Testis (tissue), 3 donors: ENCODE data around the gene ADCK2. TPM values are rescaled to one million over a fixed set of nuclear protein-coding genes. Genes with fewer than 3 reads are reported as not detected.
"Not testable (repeated sequence)": the region's sequence is repeated elsewhere in the genome, so short reads cannot be mapped to it uniquely, and the experiment has no call there.

Experiments used
- DNase-seq: peaks from one replicate; pipeline ENCODE4 v3.0.0-alpha.2; 2019
- H3K27ac ChIP-seq, 2 donors: fragments of 200-600 bp; sonication (generic); one replicate each; pipeline ENCODE4 v1.5.1; 2019
- H3K27me3 ChIP-seq: fragments of 200-600 bp; sonication (generic); one replicate; pipeline ENCODE4 v1.5.1; 2019
- H3K36me3 ChIP-seq: fragments of 200-600 bp; sonication (generic); one replicate; pipeline ENCODE4 v1.5.1; 2017; ENCODE audit warnings: low read depth; ENCODE audit errors: missing control alignments
- H3K4me1 ChIP-seq: fragments of 200-600 bp; sonication (generic); one replicate; pipeline ENCODE4 v1.5.1; 2019
- H3K4me3 ChIP-seq, 2 donors: fragments of 200-600 bp; sonication (generic); one replicate each; pipeline ENCODE4 v1.5.1; 2017 to 2019
- H3K9me3 ChIP-seq: fragments of 200-600 bp; sonication (generic); one replicate; pipeline ENCODE4 v1.5.1; 2017
- CTCF ChIP-seq, 3 experiments: fragments of 450-650 bp in 2 of 3; fragments of 200-600 bp in 1 of 3; sonication (generic) in 1 of 3; IDR thresholded peaks; one replicate each; pipeline ENCODE4 v1.5.1; 2016 to 2019; ENCODE audit warnings: antibody characterized with exemption in 3 of 3, mild to moderate bottlenecking in 2 of 3, moderate library complexity in 1 of 3
- POLR2A ChIP-seq: fragments of 450-650 bp; IDR thresholded peaks from one replicate; pipeline ENCODE4 v1.6.1; 2017; ENCODE audit warnings: antibody characterized with exemption, mild to moderate bottlenecking, moderate library complexity
- WGBS, 2 donors: methylation state at CpG; one replicate each; pipeline ENCODE4 v1.1.5; 2018; 5-methylcytosine and 5-hydroxymethylcytosine counted together
- intact Hi-C: fragments of 100-400 bp; cut with DNase I; formaldehyde crosslinking; loops from one replicate; pipeline ENCODE4 v1.15.1; 2023; ENCODE audit warnings: low total_unique reads
- polyA plus RNA-seq: library from polyadenylated mRNA; stranded (reverse); fragments of 350-450 nt; fragmentation: Illumina TruSeq; extraction: RNeasy Lipid Tissue Mini Kit (QIAGEN cat#74804); gene quantifications from one replicate; pipeline ENCODE4 v1.2.3, GENCODE V29; 2014; ENCODE audit warnings: low read depth, low replicate concordance; ENCODE audit not compliant: insufficient read depth
- total RNA-seq, 2 donors: library from RNA; depleted of rRNA; stranded (reverse); fragments of >200 nt; gene quantifications; one replicate each; pipeline ENCODE4 v1.2.3, GENCODE V29; 2016

The ADCK2 gene
- total and polyA plus RNA-seq, 3 donors from 2014 or later, result 12.9 to 21.2 (median 20.4) TPM

- H3K27ac ChIP-seq, result no peak overlapping the region
- no peaks in the 10 kb centered on the region for H3K36me3 ChIP-seq
- H3K27me3 ChIP-seq, result no peaks in the 10 kb centered on the region
- WGBS, 2 donors, result 87 to 96% methylated on average over 4 of the region's 4 CpGs
- no peaks in the 10 kb centered on the region for H3K9me3 ChIP-seq
- TF ChIP-seq CTCF (IDR thresholded peaks at IDR 0.05) (no peak), POLR2A (no peak)
- no peak overlapping the region for H3K4me3 ChIP-seq
- H3K4me1 ChIP-seq, result no peaks in the 10 kb centered on the region
- no peak for DNase-seq
- intact Hi-C loops, result no loop called here
Measured at GRCh38 chr7:140675726-140676125, 3.0 kb downstream of the ADCK2 start.

DNA sequence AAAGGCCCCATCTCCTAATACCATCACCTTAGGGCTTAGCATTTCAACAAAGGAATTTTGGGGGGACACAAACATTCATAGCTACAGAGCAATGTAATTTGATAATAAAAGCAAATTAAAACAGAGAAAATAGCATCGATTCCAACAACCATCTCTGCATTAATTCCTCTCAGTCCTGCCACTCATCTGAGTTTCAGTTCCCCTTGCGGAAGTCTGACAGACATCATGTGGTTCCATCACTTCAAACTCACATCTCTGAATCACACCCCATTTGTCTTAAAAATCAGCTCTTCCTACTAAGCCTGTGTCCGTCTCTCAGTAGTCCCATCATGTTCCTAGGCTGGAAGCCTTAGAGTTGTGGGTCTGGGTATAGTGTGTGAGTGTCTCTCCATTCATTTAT, 3.6 kb downstream of the ADCK2 start:
- 85 to 95% methylated on average over 3 of the region's 3 CpGs for WGBS, 2 donors
- intact Hi-C loops, result no loop called here
- Histone ChIP-seq H3K9me3 (no peaks in the 10 kb centered on the region), H3K36me3 (no peaks in the 10 kb centered on the region), H3K4me3 (no peak overlapping the region), H3K4me1 (no peaks in the 10 kb centered on the region), H3K27me3 (no peaks in the 10 kb centered on the region), H3K27ac (no peak overlapping the region)
- TF ChIP-seq POLR2A, result no peak
- TF ChIP-seq CTCF (IDR thresholded peaks at IDR 0.05), result no peak
- DNase-seq, result no peak

DNA sequence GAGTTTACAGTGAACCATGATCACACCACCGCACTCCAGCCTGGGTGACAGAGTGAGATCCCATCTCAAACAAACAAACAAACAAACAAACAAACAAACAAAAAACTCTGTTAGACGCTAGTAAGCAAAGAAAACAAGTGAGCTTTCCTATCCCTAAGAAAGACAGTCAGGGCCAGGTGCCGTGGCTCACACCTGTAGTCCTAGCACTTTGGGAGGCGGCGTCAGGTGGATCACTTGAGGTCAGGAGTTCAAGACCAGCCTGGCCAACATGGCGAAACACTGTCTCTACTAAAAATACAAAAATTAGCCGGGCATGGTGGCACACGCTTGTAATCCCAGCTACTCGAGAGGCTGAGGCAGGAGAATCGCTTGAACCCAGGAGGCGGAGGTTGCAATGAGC, 4.2 kb downstream of the ADCK2 start:
- H3K9me3 ChIP-seq, intact Hi-C loops, DNase-seq, H3K4me1 ChIP-seq, H3K27ac ChIP-seq, H3K27me3 ChIP-seq, H3K4me3 ChIP-seq, H3K36me3 ChIP-seq: not testable (repeated sequence)
- WGBS, 2 donors, result 95 to 97% methylated on average over 11 of the region's 11 CpGs

- TF ChIP-seq POLR2A (no peak), CTCF (IDR thresholded peaks at IDR 0.05) (no peak)
- intact Hi-C loops, result no loop called here
- Histone ChIP-seq H3K27me3 (no peaks in the 10 kb centered on the region), H3K36me3 (no peaks in the 10 kb centered on the region), H3K27ac (no peak overlapping the region), H3K4me1 (no peaks in the 10 kb centered on the region), H3K4me3 (no peak overlapping the region), H3K9me3 (no peaks in the 10 kb centered on the region)
- WGBS, 2 donors, result 89 to 92% methylated on average over 3 of the region's 3 CpGs
- no peak for DNase-seq
Measured at GRCh38 chr7:140677496-140677895, 4.8 kb downstream of the ADCK2 start.

- no peaks in the 10 kb centered on the region for H3K9me3 ChIP-seq
- H3K36me3 ChIP-seq, result no peaks in the 10 kb centered on the region
- no peak overlapping the region for H3K27ac ChIP-seq
- WGBS, 2 donors, result 95 to 97% methylated on average over 19 to 20 of the region's 20 CpGs
- no peak for DNase-seq
- intact Hi-C loops, result no loop called here
- no peak overlapping the region for H3K4me3 ChIP-seq
- no peak for TF ChIP-seq POLR2A
- TF ChIP-seq CTCF (IDR thresholded peaks at IDR 0.05), result no peak
- no peaks in the 10 kb centered on the region for H3K27me3 ChIP-seq
- H3K4me1 ChIP-seq, result no peaks in the 10 kb centered on the region
Measured at GRCh38 chr7:140678081-140678815, 5.5 kb downstream of the ADCK2 start.
